ENCODE measurements around the gene GALNT9.
"Not testable (repeated sequence)": the region's sequence is repeated elsewhere in the genome, so short reads cannot be mapped to it uniquely, and the experiment has no call there.

GALNT9 gene

DNA sequence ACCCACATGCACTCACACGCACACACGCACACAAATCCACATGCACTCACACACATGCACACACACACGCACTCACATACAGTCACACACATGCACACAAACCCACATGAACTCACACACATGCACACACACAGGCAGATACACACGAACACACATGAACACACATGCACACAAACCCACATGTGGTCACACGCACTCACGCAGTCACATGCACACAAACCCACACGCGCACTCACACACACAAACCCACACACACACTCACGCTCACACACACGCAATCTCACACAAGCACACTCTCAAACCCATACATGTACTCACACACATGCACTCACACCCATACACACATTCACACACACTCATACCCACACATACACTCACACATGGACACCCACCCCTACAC is 61.5 kb downstream of the GALNT9 start:
- in situ Hi-C loops (cut with MboI; ENCODE audit: low sequenced_read_pairs), result no loop called here

DNA sequence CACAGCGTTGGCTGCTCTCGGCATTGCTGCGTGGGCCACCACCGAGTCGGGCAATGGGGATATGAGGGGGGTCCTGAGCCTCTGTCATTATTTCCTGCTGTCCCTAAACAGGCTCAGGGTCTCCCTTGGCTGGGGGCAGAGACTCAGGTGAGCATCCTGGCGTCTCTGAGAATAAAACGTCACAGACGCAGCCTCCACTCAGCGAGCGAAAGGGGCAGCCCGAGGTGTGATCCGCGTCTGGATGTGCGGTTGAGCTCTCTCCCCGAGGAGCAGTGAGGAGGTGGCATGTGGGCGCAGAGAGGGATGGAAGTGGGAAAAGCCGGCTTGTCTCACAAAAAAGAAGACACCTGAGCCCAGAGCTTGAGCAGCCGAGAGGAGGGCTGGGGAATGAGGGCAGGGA is 62.6 kb downstream of the GALNT9 start:
- in situ Hi-C loops (cut with MboI; ENCODE audit: low sequenced_read_pairs), result no loop called here

DNA sequence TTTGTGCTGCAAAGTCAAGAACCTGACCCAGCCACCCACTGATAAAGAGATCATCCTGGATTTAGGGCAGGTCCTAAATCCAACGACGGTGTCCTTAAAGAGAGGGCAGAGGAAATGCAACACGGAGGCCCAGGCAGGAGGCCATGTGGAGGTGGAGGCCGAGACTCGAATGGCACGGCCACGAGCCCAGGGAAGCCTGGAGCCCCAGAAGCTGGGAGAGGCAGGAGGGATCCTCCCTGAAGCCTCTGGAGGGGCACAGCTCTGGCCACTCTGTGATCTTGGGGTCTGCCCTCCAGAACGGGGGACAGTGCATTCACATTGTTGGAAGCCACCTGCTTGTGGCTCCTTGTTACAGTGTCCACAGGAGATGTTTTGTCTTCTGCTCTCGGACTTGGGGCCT is 63.0 kb downstream of the GALNT9 start:
- in situ Hi-C loops (cut with MboI; ENCODE audit: low sequenced_read_pairs), result no loop called here

DNA sequence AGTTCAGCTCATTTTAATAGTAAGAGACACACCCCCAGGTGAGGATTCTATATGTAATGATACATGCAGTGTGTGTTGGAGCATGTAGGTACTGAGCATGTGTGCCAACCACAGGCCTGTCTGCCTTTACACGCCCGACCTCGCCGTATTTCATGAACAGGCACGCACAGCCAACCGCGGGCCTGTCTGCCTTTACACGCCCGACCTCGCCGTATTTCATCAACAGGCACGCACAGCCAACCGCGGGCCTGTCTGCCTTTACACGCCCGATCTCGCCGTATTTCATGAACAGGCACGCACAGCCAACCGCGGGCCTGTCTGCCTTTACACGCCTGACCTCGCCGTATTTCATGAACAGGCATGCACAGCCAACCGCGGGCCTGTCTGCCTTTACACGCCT is 63.6 kb downstream of the GALNT9 start:
- in situ Hi-C loops (cut with MboI; ENCODE audit: low sequenced_read_pairs), result not testable (repeated sequence)

DNA sequence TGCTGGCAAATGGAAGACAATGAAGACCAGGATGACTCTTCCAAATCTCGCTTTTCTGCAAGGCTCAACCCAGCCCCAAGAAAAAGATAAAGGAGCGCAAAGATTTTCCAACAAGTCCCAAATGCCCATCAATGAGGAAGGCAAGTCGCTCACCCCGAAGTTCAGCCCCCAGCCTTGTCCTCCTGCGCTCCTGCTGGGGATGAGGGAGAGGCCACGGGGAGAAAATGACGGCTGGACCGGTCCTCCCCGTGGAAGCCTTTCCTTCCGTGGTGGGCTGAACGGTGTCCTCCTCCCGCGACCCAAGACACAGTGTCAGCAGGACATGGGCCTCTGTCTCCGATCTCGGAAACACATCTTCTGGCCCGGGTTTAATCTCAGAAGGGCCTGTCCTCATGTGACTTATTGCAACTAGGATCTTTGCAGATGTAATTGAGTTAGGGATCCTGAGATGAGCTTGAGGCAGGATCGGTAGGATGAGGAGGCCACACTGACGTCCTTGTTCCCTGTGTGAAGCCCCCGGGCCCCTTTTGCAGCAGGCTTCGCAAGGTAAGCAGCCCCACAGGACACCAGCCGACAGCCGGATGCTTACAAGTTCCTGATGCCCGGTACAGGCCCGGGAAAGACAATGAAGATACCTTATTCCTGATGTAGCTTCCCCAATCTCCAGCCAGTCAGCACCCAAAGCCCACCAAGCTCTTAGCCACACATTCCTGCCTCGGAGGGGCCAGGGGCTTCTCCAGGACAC is 64.2 kb downstream of the GALNT9 start:
- in situ Hi-C loops (cut with MboI; ENCODE audit: low sequenced_read_pairs), result no loop called here

DNA sequence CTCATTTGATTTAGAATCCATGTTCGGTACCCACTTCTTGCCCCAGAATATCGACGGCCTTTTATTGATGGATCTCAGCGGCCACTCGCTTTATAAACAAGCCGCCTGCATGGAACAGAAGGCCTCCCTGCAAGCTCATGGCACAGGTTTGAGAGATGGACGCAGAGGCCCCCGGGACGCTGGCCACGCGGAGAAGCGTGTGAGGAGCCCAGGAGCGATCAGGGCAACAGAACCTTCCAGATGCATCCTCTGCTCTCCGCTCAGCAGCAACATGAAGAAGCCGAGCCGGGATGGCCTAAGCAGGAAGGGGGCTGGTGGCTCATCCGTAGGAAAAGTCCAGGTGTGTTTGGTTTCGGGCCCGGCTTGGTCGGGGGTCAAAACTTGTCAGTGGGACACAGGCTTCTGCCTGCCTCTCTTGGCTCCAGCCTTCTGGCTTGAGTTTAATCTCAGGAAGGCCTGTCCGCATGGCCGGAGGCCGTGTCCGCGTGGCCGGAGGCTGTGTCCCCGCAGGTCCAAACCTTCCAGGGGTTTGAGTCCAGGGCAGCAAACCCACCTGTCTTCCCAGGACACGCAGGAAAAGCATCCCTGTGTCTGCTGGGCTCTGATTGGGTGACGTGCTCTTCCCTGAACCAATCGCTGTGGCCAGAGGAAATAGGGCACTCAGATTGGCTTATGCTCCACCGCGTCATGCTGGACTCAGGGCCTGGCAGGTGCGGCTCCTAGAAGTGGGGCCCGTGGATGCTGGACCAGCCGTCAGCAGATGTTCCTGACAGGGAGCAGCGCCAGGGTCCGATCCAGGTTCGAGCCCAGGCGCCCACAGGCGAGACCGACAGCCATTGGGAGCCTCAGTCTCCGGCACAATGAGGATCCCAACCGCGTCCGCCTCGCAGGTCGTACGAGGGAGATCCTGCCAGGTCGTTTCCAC is 65.0 kb downstream of the GALNT9 start:
- in situ Hi-C loops (cut with MboI; ENCODE audit: low sequenced_read_pairs), result no loop called here

DNA sequence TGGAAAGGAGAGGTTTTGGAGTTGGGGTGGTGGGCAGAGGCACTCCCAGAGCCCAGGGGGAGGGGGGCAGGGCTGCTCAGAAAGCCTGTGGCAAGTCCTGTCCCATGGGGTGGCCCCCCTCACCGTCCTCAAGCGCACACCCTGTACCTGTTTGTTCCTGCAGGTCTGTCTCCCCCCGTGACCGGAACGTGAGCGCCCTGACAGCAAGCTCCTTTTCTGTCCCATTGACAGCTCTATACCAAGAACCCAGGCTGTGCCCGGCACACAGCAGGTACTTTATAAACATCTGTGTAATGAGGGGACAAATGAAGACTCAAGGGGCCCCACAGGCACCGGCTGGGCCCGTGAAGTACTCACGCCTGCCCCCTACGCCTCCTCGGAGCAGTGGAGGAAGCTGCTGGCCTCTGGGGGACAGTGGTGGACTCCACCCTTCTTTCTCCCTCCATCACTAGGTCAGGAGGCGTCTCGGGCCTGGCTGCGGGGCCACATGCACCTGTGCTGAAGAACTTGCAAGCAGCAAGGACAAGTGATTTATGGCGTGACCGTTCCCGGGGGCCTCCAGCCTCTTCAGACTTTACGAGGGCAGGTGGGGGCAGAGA is 65.8 kb downstream of the GALNT9 start:
- in situ Hi-C loops (cut with MboI; ENCODE audit: low sequenced_read_pairs), result no loop called here

DNA sequence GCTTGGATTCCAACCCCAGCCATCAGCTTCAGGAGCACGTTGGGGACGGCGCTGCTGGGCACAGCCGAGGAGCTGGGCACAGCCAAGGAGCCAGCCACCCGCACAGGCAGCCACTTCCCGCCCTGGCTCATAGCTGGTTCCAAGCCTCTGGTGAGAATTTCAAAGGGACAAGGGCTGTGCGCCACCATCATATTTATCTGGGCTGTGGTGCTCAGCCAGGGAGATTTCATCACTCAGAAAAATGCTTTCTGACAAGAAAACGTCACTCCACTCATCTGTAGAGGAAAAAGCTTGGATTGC is 66.4 kb downstream of the GALNT9 start:
- in situ Hi-C loops (cut with MboI; ENCODE audit: low sequenced_read_pairs), result no loop called here

DNA sequence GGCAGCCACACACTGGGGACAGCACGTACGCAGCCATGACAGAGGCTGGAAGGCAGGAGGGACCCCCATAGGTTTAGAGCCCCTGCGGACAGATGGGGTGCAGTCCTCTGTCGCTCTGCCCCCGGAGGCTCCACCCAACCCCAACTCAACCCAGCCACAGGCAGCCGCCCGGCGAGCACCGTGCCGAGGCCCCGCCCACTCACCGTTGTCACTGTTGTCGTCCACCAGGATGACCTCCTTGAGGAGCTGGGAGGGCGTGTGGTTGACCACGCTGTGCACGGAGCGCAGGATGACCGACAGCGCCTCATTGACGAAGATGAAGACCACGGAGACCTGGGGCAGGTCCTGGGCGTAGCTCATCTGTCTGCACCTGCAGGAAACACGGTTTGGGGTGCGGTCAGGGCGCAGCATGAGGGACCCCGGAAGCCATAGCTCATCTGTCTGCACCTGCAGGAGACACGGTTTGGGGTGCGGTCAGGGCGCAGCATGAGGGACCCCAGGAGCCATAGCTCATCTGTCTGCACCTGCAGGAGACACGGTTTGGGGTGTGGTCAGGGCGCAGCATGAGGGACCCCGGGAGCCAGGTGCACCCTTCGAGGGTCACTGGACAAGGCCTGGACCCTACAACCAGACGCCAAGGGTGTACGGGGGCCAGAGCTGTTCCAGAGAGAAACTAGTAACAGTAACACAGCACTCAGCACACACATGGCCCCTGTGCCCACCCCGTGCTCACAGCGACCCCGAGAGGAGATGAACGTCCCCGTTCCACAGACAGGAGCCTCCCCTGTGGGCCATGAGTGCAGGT is 66.9 kb downstream of the GALNT9 start:
- in situ Hi-C loops (cut with MboI; ENCODE audit: low sequenced_read_pairs), result no loop called here

DNA sequence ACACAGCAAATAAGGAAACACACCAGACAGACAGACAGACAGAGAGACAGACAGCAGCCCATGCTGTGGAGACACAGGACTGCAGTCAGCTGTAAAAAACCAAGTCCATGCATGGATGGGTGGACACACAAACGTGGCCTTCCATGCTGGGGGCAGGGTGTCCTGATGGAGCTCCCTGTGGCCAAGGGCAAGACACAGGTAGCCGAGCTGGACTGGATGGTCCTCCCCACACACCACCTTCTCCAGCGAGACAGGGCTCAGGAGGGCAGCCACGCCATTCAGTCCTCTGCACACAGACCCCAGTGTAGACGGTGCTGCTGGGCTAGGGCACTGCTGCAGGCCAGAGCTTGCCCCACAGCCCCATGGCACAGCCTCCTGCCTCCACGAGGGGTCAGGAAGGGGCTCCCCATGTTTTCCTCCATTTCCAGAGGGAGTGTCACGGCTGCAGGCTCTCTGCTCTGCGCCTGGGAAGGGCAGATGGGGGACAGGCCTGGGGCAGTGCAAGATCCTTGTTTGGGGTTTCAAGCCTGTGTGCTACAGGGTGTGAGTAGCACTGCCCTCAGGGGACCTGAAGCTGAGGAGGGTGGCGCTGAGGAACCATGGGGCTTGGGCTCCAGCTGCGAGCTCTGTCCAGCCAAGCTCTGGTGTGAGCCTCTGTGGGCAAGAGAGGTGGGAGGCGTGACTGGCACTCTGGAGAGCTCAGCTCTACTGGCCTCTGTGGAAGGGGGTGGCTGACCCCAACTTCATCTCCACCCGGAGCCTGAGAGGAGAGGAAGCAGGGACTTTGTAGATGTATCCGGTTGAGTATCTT is 67.9 kb downstream of the GALNT9 start:
- in situ Hi-C loops (cut with MboI; ENCODE audit: low sequenced_read_pairs), result no loop called here

DNA sequence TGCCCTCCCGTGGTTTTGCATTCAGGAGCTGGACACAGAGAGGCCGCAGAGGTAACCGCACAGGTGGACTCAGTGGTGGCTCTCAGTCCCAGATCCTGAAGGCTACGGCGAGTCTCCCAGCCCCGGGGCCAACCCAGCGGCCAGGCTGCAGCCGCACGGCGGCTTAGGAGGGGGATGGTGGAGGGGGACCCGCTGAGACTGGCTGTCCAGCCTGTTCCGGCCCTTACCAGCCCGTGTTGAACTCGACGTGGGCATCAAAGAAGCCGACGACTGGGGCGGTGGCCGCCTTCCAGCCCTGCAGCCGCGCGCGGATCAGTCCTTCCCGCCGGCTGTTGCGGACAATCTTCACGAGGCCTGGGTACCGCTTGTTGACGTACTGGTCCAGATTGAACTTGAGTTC is 68.7 kb downstream of the GALNT9 start:
- in situ Hi-C loops (cut with MboI; ENCODE audit: low sequenced_read_pairs), result no loop called here

DNA sequence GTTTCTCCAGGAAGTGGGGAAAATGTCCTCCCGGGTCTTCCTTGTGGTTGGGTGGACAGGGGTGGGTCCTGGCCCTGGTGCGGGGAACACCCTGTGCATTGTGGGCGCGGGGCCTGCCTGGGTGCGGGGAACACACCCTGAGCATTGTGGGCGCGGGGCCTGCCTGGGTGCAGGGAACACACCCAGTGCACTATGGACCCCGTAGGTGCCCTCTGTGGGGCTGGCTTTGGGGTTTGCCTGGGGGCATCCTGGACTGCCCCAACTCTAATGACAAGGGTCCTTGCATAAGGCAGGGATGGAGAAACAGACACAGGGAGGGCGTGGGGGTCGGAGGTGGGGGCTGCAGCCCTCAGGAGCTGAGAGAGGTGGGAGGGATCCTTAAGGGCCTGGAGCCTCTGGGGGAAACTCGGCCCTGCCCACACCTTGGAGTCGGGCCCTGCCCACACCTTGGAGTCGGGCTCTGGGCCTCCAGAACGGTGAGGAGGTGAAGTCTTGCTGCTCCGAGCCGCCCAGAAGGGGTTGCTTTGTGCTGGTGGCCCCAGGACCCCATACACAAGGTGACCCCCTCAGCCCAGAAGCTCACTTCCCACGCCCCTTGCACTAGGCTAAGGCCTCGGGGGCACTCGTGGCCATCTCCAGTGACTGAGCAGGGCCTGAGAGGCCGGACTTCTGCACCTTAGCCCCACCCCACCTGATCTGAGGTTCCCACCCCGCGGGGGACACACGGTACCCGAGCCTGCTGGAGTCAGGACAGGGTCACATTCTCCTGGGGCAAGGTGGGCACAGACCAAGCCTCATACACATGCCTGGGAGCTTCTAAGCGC is 69.3 kb downstream of the GALNT9 start:
- in situ Hi-C loops (cut with MboI; ENCODE audit: low sequenced_read_pairs), result no loop called here

DNA sequence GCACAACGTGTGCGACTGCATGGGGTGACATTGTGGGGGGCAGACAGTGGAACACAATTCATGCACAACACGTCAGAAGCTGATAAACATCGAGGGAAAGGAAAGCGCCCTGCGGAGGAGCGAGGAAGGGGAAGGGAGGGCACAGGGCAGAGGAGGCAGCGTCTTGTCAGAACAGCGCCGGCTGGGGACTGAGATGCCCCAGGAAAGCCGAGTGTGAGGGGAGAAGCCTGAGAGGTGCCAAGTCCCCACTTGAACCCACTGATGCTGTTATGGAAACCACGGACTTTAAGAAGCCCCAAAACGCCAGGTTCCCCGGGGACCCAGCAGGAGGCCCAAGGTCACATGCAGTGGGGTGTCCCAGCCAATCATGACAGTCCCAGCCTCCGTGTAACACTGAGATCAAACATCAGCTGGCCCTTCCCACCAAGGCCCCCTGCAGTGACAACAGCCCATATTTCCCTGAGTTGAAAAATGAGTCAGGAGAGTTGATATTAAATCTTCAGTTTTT is 70.0 kb downstream of the GALNT9 start:
- in situ Hi-C loops (cut with MboI; ENCODE audit: low sequenced_read_pairs), result no loop called here

DNA sequence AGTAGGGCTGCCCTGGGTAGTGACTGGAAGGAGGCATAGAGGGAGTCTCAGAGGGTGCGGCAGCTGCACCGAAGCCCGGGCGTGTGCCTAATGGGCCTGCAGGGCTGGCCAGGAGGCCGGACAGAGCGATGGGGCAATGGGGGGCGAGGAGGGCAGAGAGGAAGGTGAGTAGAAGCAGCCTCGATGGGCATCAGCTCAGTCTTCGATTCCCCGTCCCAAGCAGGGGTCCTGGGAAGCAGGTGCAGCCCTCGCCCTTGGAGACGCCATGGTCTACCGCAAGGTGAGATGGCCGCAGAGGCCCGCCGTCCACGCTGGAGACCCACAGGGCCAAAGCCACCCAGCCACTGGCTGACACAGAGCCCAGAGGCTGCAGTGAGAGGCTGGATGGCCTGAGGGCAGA is 70.8 kb downstream of the GALNT9 start:
- in situ Hi-C loops (cut with MboI; ENCODE audit: low sequenced_read_pairs), result no loop called here

DNA sequence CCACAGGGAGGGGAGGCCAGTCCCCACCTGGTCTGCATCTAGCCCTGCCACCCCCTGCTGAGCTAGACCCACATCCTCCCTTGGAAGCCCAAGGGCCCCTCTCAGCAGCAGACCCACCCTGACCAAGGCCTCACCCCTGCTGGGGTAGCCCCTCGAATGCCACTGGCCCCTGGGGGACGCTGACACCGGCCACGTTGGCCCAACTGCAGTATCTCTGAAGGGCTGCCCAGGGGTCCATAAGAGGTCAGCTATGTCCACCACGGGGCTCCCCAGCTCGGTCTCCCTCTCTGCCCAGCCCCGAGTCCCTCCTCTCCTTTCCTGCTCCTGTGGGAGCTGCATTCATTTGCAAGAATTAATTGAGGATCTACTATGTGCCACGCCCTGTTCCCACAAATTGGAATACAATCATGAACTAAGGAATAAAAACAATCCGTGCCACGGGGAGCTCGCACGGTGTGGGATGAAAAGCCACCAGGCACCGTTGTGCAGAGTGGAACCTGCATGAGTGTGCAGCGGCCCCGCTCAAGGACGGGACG is 71.4 kb downstream of the GALNT9 start:
- in situ Hi-C loops (cut with MboI; ENCODE audit: low sequenced_read_pairs), result no loop called here

DNA sequence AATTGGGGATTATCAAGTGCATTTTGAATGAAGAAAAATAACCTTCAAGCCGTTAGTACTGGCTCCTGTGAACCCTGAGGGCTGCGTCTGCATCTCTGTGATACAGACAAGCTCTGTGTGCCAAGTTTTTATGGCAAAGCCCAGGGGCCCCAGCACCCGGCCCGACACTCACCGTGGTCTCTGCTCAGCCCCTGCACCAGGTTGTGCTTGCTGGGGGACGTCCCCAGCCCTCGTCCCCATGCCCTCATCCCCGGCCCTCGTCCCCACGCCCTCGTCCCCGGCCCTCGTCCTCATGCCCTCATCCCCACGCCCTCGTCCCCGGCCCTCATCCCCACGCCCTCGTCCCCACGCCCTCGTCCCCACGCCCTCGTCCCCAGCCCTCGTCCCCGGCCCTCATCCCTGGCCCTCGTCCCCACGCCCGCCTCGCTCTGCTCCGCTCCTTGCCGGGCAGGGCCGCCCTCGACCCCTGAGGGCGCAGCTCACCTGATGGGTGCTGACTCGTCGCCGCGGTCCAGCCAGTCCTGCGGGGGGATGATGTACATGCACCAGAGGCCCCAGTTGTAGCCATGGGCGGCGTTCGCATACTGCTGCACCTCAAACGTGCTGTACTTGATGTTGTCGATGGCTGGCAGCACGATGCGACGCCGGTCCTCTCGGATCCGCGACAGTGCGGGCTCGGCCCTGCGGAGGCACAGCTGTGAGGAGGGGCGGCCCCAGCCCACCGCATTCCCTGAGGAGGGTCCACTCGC is 72.0 kb downstream of the GALNT9 start:
- in situ Hi-C loops (cut with MboI; ENCODE audit: low sequenced_read_pairs), result no loop called here

DNA sequence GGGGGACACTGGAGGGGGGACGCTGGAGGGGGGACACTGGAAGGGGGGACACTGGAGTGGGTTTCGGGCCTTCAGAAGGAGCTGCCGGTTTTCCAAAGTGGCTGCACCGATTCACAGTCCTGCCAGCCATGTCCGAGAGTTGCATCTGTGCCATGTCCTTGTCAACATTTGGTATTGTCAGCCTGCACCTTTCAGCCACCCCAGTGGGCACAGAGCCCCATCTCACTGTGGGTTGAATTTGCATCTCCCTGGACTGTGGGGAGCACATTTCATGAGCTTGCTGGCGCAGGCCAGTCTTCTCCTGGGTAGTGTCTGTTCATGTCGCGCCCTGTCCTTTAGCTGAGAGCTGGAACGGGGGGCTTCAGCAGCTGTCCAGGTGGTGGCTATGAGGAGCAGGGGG is 72.7 kb downstream of the GALNT9 start:
- in situ Hi-C loops (cut with MboI; ENCODE audit: low sequenced_read_pairs), result no loop called here

DNA sequence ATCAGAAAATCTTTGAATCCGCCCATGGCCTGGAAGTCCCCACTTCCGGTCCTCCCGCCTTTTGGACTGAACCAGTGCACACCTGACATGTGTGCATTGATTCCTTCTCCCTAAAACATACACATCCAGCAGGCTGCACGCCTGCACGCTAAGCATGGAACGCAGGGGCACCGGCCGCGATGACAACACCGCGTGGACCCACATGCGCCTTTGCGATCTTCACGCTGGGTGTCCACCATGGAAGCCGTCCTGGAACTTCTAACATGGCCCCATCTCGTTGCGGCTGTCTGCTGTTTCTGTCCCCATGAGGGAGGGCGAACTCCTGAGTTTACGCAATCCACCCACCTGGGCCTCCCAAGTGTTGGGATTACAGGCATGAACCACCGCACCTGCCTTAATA is 73.7 kb downstream of the GALNT9 start:
- in situ Hi-C loops (cut with MboI; ENCODE audit: low sequenced_read_pairs), result no loop called here

All from HL-60/S4 treated with phorbol 12-myristate 13-acetate at 8.2 ng/mL for 4 days and 3 days (cell line).